Activated CD4-positive, alpha-beta T cell treated with anti-CD3 and anti-CD28 coated beads, Interleukin-2, amount 50 U/mL, for 24 hours (primary cell): ENCODE measurements around the gene SCGB1C1.
A peak's percentile ranks its signal among the peaks of the same experiment; 100 is the strongest.
"Not testable (repeated sequence)": the region's sequence is repeated elsewhere in the genome, so short reads cannot be mapped to it uniquely, and the experiment has no call there.

ENCODE experiments used
- DNase-seq, 2 donors: peaks; one replicate each; pipeline ENCODE4 v3.0.0-alpha.2; 2020; ENCODE audit warnings: low read depth in 1 of 2, low spot score in 1 of 2

Gene SCGB1C1

DNA sequence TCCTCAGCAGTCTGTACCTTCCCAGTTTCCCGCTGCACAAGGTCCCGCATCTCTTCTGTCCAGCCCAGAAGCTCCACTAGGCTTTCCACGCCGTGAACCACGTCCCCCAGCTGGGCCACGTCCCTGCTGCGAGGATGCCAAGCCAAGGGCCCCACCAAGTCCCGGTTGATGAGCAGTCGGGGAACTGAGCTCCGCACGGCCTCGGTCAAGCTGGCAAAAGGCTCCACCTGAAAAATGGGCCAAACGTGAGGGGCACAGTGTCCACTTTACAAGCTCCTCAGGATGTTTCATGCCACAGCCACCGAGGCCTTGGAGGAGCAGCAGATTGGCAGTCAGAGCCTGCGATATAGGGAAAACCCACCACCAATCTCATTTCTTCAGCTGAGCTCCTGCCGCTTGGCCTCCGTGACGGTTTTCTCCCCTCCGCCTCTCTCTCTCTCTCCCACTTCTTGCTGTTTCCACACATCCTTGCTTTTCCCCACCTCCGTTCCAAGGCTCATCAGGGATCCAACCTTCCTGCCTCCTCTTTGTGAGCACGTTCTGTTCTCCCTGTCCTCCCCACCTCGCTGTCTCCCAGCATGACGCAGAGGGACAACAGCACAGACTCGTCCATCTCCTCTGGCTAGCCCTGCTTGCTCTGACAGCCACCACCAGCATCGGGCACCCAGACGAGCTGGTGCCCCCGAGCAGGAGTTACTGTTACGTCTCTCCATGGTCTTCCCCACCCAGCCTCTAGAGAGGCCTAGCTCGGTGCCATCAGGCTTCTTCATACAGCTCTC, 26.1 kb downstream of the SCGB1C1 start:
- no peak for DNase-seq

DNA sequence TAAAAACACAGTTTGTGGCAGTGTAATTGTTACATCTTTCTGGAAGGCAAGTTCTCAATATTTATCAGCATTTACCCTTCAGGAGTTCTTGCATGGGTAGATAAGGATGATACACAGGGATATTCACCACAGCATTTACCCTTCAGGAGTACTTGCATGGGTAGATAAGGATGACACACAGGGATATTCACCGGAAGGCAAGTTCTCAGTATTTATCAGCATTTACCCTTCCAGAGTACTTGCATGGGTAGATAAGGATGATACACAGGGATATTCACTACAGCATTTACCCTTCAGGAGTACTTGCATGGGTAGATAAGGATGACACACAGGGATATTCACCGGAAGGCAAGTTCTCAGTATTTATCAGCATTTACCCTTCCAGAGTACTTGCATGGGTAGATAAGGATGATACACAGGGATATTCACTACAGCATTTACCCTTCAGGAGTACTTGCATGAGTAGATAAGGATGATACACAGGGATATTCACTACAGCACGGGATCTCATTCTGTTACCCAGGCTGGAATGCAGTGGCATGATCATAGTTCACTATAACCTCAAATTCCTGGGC, 27.9 kb downstream of the SCGB1C1 start:
- DNase-seq, result not testable (repeated sequence)

DNA sequence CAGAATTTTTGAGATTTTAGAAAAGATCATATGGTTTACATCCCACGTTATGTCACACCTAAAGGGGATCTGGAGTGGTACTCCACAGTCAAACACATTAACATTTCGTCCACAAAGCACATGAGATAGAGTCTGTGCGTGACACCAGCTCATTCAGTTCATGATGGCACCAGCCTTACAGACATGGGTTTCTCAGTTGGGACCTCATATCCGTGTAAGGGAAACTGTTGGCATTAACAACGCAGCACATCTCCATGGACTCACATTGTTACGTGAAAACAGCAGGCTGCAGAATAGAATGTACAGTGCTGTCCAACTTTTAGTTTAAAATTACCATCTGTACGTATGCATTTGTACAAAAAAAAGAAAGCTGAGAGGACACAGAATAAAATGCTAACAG, 28.7 kb downstream of the SCGB1C1 start:
- DNase-seq, result no peak

DNA sequence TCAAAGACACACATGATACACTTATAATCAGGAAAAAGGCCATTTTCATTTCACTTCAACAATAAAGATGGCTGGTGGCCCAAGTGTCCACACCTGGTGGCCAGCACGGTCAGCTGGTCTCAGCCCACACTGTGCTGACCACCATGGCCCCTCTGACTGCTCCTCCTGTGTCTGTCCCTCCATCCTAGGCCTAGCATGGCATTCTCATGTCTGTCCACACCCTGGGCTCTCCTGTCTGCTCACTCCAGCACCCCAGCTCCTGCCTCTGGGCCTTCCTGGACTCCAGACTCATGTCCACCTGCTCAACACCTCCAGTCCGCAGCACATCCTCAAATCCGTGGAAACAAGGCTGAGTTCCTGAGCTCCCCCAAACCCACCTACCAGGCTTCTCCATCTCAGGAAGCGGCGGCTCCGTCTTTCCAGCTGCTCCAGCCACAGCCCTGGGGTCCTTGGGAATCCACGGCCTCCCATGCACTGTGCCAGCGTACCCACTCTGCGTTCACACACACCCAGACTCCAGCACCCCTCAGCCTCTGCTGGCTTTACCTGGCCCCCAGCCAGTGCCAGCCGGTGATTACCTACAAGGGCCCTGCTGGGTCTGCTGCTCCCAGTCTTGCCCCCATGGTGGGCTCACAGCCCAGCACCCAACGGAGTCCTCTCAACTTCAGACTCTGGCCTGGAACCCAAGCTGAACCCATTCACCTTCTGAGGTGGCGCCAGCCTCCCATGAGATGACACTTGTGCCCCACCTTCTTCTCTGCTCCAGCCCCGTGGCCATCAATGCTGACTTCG, 29.3 kb downstream of the SCGB1C1 start:
- no peak for DNase-seq

DNA sequence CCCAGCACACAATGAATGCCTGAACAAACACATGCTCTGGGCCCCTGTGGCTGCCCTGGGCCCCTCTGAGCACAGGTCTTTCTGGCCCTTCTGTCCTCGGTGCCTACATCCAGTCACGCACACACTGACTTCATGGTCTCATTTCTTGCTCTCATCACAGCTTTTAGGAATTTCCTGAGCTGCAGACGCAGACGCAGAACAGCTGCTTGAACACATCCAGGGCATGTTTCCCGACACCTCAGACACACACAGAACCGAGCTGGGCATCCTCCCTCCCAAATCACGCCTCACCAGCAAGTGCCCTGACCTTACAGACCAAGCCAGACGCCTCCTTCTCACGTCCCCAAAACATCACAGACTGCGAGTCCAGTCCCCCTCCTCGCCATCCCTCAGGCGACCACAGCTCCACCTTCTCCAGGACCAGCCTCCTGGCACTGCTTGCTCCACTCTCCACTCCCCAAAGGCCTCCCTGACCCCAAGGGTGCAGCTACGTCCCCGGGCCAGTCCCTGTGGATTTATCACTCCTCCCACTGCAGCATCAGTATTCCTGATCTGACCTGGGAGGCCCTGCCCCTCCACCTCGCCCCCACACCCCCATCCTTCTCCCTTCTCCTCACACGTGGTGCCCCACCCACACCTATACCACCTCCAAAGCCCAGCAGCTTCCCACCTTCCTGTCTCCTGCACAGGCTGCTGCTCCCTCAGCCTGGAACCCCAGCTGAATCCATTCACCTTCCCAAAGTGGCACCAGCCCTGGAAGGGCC, 30.3 kb downstream of the SCGB1C1 start:
- DNase-seq, result no peak

DNA sequence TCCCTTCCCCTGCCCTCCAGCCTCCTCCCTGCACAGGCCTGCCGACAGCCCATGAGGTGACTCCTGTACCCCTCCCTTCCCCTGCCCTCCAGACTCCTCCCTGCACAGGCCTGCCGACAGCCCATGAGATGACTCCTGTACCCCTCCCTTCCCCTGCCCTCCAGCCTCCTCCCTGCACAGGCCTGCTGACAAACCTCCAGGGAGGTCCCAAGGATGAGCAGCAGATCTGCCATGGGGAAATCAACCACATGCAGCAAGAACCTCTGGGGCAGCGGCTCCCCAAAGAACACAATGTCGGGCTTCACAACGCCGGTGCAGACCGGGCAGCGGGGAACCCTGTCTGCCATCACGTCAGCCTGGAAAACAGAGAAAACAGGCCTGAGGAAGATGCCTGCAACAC, 31.0 kb downstream of the SCGB1C1 start:
- no peak for DNase-seq

DNA sequence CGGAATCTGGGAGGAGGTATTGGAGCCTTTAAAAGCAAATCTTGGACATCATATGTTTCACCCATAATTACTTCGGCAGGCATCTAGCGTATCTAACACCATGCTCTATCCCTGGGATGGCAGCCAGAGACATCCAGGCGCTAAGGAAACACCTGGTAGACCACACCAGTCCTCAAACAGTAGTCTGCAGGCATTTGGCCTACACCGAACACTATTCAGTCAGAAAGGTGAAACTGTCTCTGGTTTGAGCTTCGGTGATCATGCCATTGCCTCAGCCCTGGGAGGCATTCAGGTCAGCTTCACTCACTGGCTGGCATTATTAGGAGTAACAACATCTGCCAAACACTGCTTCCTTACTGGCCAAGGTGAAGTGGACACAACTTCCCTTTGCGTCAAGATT, 31.5 kb downstream of the SCGB1C1 start:
- no peak for DNase-seq

DNA sequence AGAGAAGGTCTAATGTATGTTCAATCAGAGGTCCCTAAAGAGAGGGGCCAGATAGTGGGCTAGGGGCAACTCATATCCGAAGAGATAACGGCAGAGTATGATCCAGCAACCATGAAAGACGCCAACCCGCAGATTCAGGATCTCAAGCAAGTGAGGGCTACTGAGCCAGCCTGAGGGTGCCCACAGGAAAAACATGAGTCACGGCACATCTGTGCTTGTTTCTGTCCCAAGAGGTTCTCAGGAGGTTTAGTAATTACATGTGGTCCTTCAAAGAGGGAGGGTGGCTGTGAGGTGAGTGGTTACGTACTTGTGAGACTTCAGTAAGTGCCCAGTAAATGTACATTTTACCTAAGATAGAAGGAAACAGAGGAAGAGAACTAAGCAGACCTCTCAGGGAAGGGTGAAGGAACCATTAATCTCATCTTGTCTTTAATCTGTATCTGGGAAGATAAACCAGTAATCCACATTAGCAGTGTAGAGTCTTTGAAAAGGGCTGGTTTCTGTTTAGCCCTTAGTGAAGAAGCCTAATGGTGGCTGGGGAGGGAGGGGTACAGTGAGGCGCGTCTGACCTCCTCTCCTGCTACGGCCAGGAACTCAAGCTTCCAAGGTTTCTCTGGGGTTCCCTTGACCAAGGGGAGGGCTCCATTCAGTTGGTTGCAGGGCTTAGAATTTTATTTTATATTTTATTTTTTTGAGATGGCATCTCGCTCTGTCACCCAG, 33.0 kb downstream of the SCGB1C1 start:
- no peak for DNase-seq

DNA sequence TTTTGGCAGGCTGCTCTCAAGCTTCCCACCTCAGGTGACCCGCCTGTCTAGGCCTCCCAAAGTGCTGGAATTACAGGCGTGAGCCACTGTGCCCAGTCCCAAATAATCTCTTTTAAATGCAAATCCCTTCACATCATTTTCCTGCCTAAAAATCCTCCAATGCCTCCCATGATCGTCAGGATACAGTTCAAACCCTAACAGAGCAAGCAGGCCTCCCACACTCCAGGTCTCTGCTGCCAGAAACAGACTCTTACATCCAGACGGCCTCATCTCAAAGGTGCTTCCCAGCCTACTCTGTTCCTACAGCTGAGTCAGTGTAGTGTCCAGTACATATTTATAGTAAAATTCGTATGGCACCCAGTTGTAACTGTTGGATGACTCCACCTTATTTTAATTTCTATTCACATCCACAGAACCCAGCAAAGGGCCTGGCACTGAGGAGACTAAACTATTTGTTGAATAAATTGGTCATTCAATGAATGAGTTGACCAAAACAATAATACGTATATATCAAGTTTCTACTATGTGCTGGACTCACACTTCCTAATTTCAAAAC, 35.0 kb downstream of the SCGB1C1 start:
- no peak for DNase-seq

DNA sequence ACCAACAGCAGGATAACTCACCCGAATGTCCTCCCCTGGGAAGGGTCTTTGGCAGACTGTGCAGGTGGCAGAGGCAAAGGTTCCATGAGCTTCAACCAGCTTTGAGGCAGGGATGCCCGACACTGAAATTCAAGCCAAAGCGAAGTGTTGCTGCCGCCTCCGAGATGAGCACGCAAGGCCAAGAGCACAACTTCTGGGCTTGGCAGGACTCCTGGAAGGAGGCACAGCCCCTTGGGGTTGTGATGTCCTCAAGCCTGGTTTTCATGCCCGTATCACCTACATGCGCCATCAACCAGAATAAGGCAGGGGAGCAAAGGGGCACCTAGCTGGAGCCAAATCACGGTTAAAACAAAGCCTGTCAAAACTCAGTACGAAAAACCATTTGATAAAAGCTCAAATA, 37.6 kb downstream of the SCGB1C1 start:
- DNase-seq, result no peak

DNA sequence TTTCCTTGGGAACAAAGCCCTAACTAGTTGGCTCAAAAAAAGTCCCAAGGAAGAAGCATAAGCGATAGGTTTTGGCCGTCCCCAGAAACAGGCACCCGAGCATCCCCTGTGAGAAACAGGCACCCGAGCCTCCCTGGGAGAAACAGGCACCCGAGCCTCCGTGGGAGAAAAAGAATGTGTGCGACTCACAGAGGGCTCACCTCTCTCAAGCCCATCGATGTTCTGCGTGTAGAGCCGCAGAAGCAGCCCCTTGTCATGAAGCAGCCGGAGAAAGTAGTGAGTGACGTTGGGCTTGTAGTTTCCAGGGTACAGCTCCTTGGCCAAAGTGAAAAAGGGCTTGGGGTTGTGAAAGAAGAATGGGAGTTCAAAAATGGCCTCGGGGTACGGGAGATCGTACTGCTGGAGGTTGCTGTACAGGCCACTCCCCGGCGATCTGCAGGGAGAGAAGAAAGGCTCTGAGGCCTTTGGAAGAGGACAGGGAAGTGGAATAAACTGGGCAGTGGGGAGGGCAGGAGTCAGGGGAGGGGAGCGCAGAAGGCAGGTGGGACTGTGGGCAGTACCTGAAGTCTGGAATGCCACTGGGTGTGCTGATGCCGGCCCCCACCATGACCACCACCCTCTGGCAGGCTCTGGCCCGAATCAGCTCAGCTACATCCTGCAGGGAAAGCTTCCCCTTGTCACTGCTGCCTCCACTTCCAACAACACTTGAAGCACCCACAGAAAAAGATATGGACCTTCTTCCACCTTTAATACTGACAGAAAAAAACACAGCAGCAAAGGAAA, 40.1 kb downstream of the SCGB1C1 start:
- DNase-seq, result no peak

DNA sequence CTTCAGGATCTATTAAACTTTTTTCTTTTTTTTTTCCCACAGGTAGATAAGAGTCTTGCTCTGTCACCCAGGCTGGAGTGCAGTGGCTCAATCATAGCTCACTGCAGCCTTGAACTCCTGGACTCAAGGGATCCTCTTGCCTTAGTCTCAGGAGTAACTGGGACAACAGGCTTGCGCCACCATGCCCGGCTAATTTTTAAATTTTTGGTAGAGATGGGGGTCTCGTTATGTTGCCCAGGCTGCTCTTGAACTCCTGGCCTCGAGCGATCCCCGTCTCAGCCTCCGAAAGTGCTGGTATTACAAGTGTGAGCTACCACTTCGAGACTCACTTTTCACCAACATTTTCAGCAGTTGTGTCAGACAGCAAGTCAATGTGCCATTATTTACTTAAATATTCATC, 42.3 kb downstream of the SCGB1C1 start:
- no peak for DNase-seq

DNA sequence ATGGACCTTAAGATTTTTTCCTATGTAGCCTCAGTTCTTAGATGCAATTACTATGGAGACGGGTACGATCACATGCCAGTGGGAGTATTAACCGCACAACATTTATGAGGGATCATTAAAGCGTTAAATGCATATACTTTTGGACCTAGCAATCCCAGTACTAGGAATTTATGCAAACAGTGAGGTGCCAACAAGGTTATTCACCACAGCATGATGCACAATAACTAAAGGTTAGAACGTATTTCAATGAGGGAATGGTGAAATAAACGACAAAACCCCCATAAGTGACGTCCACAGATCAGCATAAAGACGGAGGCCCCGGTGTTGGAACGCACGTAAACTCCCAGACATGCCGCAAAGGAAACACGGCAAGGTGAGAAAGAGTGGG, 42.7 kb downstream of the SCGB1C1 start:
- DNase-seq, result peak in 1 of 2 donors; percentile 83

DNA sequence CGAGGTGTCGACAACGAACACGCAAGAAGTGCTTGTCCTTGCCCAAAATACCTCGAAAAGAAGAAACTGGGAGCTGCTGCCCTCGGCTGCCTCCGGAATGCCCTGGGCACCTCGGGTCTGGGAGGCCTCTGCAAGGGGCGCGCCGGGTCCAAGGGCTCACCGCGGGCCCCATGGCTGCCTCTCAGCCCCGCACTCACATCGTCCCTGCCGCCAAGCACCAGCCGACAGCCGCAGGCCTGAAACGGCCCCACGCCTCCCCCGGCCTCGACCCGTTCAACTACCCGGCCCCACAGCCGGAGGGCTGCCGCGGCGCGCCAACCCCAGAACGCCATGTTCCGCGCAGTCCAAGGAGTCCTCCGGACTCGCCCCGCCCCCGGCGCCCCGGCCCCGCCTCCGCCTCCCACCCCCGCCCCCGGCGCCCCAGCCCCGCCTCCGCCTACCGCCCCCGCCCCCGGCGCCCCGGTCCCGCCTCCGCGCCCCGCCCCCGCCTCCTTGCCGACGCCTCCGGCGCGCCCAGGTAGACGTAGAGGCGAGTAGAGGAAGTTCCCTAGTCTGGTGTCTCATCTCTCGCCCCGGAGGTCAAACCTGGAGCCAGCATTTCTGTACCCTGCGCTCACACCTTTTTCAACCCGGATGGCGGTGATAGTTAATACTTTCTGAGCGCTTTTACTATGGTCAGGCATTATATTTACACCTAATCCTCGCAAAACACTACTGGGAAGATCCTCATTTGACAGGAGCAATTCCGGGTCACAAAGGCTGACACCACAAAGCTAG, 43.3 kb downstream of the SCGB1C1 start, which contains the start of gene SIRT3:
Gene SIRT3 (minus strand): TSS at position 346 of the 777 bp plus-strand sequence. CDS start 14 bp downstream, at position 332.
- peak; percentile 61 to 76 for DNase-seq

DNA sequence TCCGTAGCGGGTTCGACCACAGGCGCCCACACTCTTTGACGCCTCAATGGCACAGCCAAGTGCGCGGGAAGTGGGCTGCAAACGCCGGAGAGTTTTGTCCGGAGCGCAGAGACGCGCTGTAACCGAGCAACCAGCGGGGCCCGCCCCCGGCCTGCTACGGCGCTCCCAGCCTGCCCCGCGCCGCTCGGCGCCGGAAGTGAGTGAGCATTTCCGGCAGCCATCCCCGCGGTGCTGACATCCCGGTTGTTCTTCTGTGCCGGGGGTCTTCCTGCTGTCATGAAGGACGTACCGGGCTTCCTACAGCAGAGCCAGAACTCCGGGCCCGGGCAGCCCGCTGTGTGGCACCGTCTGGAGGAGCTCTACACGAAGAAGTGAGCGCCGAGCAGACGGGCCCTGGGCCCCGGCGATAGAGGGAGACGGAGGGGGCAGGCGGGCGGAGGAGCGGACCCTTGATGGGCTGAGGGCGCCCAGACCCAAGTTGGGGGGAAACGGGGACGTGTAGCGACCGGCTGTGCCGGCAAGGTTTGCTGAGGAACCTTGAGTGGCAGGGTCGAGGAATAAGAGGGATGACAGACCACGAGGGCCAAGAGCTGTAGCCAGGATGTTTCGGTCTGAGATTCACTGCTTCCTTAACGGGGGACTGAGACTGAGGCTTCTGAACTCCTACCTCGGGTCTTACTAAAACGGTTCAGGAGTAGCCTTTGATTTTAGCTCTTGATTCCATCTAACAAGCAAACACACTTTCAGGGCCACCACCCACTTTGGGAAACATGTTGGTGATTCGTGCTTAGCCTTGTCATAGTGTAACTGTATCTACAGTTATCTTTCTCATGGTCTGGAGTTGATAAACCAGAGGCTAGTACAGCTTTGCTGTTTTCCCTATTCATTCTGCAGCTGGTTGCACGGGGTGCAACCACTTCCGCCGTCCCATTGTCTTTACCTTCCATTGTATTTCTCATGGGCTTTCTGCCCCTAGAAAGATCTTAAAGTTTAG, 44.2 kb downstream of the SCGB1C1 start, which contains the start of gene PSMD13:
Gene PSMD13 (plus strand): TSS at position 203 of the 994 bp plus-strand sequence. CDS start 74 bp downstream, at position 277.
- peak; percentile 76 for DNase-seq

DNA sequence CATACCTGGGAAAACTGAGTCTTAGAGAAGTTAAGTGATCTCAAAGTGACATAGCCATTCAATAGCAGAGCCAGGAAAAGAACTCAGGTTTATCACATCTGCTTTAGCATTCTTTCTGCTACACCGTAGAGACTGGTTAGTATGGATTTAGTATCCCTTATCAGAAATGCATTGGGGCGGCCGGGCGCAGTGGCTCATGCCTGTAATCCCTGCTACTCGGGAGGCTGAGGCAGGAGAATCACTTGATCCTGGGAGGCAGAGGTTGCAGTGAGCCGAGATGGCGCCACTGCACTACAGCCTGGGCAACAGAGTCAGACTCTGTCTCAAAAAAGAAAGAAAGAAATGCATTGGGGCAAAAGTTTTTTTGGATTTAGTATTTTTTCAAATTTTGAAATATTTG, 45.5 kb downstream of the SCGB1C1 start:
- DNase-seq, result not testable (repeated sequence)

DNA sequence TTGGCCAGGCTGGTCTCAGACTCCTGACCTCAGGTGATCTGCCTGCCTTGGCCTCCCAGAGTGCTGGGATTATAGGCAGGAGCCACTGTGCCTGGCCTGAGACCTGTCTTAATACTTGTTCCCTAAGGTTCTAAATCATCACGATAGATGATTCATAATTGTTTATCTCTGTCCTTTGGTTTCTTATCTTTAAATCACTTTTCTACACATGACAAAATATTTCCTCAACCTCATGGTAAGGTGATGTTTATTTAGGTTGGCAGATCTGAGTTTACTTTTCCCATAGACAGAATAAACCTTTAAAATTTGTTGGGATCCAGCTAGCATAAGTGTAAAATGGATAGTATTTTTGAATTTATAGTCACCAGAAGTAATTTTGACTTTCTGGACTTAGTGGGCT, 47.4 kb downstream of the SCGB1C1 start:
- no peak for DNase-seq
